GM21515 (cell line): ENCODE results near the gene SPO11.

ENCODE experiments used
- ATAC-seq: cut with Tn5 transposase; IDR thresholded peaks from one replicate; pipeline ENCODE4 v1.9.1; 2021; ENCODE audit not compliant: unreplicated experiment

SPO11 gene

GRCh38 chr20:57329608-57330221 lies at the start of gene SPO11:
Gene SPO11 (plus strand): TSS chr20:57329803. CDS start chr20:57329868, 65 bp downstream.
- no peak for ATAC-seq

- ATAC-seq: no peak
Measured at GRCh38 chr20:57280221-57280620, 49.4 kb upstream of the SPO11 start.

GRCh38 chr20:57281900-57282299 lies 47.7 kb upstream of the SPO11 start:
- ATAC-seq: no peak

DNA sequence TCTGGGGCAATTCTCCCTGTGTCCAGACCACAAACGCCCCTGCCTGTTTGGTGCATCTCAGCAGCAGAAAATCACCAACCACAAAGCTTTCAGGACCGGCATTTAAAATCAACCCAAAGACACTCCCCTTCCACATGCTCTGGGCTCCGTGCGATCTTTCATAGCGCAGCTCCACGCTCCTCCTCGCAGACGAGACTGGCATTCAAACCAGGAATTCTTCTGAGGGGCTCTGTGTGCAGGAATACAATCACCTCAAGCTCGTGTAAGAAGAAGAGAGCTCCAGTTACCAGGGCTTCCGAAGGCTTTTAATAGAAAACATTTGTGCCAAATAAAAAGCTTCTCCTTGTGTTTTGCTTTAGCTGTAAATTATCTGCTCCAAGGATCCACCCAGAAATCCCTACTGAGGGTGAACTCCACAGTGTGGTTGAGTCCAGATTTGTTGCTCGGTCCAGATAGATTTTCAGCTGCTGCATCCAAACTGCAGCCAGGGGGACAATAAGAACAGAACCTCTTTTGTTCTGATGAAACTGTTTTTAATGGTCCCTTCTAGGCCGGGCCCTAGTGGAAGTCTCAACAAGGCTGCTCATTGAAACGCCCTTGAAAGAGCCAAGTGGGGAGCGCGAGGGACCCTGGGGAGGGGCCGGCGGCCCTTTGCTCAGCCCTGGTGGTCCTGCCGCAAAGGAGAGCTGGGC lies 46.8 kb upstream of the SPO11 start:
- no peak for ATAC-seq

GRCh38 chr20:57283860-57284259 lies 45.7 kb upstream of the SPO11 start:
- ATAC-seq: no peak

DNA sequence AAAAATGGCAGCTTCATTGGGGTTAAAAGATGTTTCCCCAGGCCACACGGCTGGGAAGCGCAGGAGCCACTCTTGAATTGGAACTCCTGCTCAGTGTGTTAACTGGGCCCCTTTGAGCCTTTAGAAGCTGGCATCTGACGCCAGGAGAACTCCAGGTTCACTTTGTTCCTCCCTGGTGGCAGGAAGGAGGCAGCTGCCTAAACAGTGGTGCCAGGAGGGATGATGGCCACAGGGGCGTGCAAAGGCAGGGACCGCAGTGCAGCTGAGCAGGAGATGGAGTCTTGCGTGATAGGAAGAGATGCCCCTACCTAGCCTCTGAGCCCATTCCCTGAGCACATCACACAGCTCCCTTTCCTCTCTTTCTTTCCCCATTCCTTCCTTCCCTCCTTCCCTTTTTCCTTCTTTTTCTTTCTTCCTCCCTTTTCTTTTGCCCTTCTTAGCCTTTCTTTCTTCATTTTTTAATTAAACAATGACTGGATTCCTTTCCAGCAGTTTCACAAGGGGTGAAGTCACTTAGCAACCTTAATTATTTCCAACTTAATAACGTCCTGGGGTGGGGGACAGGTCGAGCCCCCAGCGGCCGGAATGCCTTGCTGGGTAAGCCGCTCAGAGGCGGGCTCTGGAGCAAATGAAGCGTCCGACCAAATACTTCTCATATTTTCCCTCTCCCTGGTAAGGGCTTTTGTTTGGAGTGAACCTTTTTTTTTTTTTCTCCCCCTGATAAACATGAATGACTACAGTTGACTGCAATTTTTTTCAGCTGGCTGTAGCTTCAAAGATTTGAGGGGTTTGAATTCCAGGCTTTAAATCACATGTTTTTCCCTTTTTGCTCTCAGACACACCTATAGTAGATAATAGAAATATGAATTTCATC lies 42.4 kb upstream of the SPO11 start:
- ATAC-seq: no peak

- no peak for ATAC-seq
Measured at GRCh38 chr20:57287901-57288300, 41.7 kb upstream of the SPO11 start.

DNA sequence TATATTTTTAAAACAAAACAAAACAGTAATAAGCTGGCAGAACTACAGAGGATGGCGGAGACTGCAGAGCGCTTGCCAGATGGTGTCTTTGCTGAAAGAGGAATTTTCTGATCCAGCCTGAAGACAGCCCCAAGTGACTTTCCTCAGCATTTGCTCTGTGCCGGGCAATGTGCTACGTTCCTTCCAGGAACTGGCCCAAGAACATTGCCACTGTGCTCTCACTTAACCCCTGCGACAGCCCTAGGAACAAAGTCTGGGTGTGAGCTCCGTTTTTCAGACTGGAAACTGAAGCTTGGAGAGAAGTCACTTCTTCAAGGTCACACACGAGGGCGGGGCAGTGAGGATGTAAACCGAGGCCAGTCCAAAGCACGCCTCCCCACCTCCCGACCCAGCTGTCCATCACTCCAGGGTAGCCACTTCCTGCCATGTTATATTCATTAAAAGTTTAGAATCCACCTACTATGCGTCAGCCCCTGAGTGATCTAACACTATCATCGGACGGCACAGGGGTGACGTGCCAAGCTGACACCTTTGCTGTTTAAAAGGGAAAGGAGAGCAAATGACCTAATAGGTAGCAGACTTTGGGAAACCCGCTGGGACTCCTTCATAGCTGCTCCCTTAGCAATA lies 40.8 kb upstream of the SPO11 start:
- ATAC-seq: no peak

DNA sequence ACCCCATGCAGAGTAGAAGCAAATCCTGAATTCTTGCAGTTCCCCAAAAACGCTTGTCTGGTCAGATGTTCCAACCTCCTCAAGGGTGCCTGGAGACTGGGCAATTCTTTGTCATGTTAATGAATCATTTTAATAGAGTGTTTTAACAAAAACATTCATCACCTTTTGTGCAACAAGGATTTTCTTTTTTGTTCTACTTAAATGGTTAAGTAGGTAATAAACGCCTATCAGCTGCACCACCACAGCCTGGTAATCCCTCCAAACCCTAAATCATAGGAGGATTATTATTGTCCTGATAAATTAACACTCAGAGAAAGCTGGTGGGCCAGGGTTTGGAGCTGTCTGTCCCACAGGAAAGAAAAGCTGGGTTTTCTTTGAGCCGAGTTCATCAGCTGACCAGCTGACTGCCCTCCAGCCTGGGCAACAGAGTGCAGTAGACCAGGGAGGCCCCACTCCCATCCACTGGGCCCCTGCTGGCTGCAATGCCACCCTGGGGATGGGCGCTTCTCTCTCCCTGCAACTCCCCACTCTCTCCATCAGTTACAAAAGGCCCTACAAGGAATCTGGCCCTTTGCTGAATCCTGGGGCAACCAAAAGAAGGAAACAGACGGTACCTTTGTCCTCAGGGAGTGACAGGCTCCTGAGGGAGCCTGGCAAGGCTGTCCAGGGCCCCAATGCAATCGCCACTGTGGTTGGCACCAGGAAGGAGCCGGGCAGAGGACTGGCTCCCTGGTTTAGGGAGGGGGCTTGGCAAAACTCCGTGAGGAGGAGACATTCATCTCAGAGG lies 40.0 kb upstream of the SPO11 start:
- no peak for ATAC-seq

GRCh38 chr20:57290178-57290484 lies 39.5 kb upstream of the SPO11 start:
- ATAC-seq: no peak

DNA sequence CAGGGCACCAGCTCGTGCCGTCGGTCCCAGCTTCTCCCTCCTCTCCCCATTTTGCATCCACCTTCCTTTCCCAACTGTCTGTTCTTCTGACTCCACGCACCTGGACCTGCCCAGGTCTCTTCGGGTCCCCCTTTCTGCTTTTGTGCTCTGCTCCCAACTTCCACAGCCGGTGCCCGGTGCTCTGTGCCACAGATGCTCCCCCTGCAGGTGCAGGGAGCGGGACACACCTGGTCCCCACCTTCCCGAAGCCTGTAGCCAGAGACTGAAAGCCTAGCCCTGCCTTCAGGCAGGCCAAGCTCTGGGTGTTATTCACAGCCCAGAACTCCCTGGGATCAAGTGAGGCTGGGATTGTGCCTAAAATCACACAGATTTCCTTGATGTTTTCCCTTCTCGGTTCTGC lies 38.6 kb upstream of the SPO11 start:
- no peak for ATAC-seq

DNA sequence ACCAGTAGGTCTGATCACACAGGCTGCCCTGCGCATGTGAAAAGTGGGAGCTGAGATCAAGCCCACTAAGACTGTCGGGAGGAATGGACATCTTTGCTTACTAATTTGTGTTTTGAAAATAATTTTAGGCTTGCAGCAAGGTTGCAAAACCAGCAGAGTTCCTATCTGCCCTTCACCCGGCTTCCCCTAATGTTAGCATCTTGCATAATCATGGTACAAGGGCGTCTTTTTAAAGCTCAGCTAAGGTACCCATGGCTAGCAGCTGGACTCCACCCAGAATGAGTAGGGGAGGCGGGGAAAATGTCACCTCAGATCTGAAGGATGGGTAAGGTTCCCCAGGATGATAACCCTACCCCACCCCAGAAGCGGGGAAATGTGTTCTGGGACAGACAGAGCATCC lies 37.9 kb upstream of the SPO11 start:
- no peak for ATAC-seq

DNA sequence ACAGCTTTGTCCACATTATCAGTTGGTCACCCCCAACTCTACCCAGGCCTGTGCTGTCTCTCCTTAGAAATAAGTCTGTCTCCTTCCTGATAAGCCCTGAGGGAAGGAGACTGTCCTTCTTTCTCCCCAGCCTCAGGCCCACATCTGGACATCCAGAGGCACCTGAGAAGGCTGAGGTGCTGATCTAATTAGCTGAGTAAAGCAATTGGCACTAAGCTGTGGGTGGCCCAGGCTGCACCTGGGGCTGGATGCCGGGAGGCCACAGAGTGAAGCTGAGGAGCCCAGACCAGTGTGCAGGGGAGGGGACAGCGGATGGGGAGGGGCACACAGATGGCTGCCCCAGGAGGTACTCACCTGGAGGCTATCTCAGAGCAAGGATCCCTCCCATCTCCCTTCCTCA lies 37.0 kb upstream of the SPO11 start:
- no peak for ATAC-seq

DNA sequence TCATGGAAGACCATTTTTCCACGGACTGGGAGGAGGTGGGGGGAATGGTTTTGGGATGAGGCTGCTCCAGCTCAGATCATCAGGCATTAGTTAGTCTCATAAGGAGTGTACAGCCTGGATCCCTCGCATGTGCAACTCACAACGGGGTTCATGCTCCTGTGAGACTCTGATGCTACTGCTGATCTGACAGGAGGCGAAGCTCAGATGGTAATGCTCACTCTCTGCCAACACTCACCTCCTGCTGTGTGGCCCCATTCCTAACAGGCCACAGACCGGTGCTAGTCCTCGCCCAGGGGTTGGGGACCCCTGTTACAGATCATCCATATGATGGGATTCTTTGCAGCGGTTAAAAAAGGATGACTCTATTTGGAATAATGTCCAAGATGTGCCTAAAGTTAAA lies 35.6 kb upstream of the SPO11 start:
- no peak for ATAC-seq

DNA sequence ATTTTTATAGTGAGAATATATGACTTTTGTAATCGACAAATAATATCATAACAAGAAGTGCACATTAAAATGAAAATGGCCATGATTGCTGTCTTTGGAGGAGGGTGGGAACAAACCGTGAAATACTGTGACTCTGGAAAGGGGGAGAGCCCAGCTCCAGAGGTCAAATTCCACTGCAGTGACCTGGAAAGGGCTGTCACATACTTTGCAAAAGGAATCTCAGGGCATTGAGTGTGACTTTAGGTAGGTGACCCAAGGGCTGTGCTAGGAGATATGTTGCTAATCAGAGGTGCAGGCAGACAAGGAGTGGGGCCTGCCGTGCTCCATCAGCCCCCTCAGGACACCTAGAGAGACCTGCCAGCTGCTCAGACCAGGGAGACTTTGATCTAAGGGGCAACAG lies 35.1 kb upstream of the SPO11 start:
- ATAC-seq: no peak

GRCh38 chr20:57298457-57298856 lies 31.1 kb upstream of the SPO11 start:
- no peak for ATAC-seq

- no peak for ATAC-seq
Measured at GRCh38 chr20:57301026-57301425, 28.6 kb upstream of the SPO11 start.

DNA sequence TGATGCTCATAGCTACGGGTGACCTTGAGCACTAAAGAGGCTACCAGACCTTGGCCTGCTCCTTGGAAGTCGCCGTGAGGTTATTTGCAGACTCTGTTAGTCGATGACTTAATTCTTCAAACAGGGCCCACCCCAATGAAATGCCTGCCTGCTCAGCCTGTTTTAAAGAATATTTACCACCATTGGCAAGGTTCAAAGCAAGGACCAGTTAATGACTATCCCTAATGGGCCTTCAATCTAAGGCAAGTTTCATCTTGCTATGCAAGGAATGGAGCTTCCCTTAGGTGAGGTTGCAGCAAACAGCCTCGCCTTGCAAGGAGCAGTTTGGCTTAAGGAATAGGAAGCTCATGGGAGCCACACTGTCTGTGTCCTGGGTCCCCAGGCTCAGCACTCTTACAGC lies 22.9 kb upstream of the SPO11 start:
- ATAC-seq: no peak

DNA sequence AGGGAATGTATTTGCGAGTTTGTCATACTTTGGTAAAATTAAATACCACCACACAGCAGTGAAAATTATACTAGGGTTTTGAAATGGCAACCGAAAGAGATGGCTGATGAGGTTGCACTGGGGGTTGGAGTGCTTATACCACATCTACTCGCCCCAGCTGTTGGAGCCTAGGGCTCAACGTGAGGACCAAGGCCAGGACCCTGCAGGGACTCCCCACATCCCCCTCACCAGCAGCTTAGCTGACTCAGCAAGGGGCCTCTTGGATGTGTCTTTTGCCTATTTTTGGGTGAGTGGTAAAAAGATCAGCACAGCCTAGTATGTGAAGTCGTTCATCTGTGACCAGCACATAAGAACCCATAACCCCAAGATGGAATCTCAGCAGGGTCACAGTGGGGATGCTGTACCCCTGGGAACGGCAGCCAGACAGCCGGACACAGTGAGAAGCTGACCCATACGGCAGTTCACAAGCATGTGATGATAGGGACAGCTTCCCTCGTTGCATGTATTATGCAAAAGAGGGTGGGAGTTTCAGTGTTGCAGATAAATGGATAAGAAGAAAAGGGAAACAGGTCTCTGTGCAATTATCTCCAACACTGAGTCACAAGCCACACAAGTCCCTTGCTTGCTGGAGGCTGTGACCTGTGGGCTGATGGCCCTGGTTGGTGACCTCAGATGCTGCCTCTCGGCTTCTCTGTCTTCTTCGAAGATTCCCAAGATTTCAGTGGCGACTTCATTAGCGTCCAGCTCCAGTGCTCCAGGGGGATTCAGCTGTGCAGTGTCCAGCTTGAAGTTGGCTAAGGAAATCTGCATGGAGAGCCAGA lies 20.9 kb upstream of the SPO11 start:
- no peak for ATAC-seq

DNA sequence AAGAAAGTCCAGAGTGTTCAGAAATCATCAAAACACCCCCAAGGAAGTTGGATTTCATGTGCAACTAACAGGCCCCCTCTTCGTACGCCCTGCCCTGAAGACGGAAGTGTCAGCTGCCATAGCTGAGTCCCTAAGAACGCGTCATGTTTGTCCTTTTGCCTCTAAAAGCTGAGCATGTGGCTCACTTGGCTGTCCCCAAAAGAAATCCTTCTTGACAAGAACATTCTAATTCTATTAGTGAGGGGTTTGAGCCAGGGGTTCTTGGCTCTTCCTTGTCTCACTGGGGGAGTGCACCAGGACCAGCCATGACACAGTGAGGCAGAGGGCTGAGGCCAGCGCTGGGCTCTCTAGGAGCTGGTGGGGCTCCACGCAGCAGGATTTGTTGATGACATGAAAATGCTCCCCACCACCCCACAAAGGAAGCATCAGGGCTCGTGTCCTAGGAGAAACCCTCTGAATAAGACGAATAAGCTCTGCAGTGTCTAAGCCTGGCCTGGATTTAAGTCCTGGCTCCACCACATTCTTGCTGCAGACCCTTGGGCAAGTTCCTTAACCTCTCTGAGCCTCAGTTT lies 20.0 kb upstream of the SPO11 start:
- no peak for ATAC-seq
